ENCODE results near the gene MEGF6. TPM values are rescaled to one million over a fixed set of nuclear protein-coding genes. Genes with fewer than 3 reads are reported as not detected.

MEGF6 gene
- polyA plus RNA-seq, 3 donors: 6.4 to 8.1 (median 7.0) TPM

- no peak for DNase-seq (ENCODE audit: low read depth in 3 of 3, low spot score in 2 of 3)
Observed at GRCh38 chr1:3465091-3465934, 146.0 kb downstream of the MEGF6 start.

GRCh38 chr1:3464649-3465025 is 146.7 kb downstream of the MEGF6 start:
- no peak for DNase-seq (ENCODE audit: low read depth in 3 of 3, low spot score in 2 of 3)

DNA sequence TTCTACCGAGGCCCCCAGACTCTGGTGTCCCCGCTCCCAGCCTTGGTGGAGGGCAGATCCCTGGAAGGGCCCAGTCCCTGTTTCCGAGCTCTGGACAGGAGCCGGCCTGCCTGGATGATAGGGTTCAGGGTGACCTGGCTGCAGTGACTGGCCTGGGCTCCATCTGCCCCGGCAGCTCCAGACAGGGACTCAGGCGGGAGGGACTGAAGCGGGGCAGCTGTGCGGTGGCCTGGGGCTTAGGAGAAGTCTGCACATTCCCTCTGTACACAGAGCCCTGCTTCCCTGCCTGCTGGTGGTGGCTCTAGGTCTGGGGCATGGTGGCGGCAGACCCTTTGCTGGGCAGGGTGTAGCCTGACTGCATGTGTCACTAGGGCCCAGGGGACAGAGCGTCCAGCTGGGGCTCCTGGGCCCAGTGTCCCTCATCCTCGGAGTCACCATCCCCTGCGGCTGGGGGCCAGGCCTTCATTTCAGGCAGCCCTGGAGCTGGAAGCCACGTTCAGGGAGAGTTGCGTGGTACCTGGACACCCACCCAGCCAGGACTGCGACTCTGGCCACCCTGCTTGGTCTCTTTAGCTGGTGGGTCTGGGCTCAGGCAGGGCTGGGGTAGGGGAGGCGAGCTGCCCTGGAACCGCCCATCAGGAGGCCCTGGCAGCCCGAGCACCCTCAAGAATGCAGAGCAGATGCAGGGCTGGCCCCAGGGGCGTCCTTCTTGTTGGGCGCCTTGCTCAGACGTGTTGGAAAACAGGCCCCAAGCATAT is 147.2 kb downstream of the MEGF6 start:
- no peak for DNase-seq (ENCODE audit: low read depth in 3 of 3, low spot score in 2 of 3)

DNA sequence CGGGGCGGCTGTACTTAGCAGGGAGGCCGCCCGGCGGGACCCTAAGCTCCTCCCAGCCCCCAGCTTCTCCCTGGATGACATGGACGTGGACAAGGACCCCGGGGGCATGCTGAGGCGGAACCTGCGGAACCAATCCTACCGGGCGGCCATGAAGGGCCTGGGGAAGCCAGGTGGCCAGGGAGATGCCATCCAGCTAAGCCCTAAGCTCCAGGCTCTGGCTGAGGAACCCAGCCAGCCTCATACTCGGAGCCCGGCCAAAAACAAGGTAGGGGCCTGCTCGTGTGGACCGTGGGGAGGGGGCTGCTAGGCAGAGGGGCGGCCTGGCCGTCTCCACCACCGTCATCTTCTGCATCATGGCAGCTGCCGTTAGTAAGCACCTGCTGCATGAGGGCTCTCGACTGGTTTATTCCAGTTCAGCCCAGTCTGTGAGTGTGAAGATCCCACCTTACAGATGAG is 147.9 kb downstream of the MEGF6 start:
- no peak for DNase-seq (ENCODE audit: low read depth in 3 of 3, low spot score in 2 of 3)

GRCh38 chr1:3463013-3463385 is 148.3 kb downstream of the MEGF6 start:
- DNase-seq (ENCODE audit: low read depth in 3 of 3, low spot score in 2 of 3): no peak

- DNase-seq (ENCODE audit: low read depth in 3 of 3, low spot score in 2 of 3): no peak
Observed at GRCh38 chr1:3462356-3463012, 148.8 kb downstream of the MEGF6 start.

DNA sequence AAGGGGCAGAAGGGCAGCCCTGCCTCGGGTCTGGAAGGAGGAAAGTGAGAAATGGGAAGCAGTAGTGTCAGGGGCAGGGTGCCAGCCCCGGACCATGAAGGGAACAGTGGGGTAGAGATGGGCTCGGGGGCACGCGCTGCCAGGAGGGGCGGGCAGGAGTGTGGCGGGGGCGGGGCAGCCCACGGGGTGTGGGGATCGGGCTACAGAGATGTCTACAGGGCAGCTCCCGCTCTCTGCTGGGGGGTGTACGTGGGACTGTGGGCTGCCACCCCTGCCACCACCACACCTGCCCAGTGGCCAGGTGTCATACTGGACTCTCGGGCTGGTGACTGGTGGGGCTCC is 149.4 kb downstream of the MEGF6 start:
- DNase-seq (ENCODE audit: low read depth in 3 of 3, low spot score in 2 of 3): no peak

DNA sequence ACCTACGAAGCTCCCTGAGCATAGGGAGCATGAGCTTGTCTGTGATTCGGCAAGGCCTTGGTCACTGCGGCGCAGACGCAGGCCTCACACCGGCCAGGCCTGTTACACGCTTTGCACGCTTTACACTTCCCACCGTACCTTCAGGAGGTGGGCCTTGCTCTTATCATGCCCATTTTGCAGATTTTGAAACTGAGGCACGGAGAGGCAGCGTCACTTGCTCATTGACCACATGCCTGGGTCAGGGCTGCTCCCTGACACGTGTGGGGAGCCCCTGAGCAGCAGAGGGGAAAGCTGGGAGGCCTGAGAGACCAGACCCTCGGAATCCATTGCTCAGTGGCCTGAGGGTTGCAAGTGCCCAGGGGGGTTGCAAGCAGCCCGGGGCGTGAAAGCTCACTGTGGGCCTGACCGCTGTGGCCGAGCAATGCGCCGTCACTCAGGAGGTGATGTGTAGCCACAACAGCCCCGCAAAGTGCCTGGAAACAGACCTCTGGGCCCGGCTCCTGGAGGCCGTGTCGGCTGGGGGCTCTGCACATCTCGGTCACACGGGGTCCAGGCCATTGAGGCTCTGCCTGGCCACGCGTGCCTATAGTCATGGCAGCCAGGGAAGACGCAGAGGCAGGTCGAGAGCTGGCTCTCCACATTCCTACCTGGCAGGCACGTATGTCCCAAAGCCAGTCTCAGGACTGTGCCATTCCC is 149.9 kb downstream of the MEGF6 start:
- DNase-seq (ENCODE audit: low read depth in 3 of 3, low spot score in 2 of 3): no peak

- no peak for DNase-seq (ENCODE audit: low read depth in 3 of 3, low spot score in 2 of 3)
Observed at GRCh38 chr1:3460672-3461131, 150.6 kb downstream of the MEGF6 start.

GRCh38 chr1:3459940-3460671 is 151.2 kb downstream of the MEGF6 start:
- DNase-seq (ENCODE audit: low read depth in 3 of 3, low spot score in 2 of 3): no peak

DNA sequence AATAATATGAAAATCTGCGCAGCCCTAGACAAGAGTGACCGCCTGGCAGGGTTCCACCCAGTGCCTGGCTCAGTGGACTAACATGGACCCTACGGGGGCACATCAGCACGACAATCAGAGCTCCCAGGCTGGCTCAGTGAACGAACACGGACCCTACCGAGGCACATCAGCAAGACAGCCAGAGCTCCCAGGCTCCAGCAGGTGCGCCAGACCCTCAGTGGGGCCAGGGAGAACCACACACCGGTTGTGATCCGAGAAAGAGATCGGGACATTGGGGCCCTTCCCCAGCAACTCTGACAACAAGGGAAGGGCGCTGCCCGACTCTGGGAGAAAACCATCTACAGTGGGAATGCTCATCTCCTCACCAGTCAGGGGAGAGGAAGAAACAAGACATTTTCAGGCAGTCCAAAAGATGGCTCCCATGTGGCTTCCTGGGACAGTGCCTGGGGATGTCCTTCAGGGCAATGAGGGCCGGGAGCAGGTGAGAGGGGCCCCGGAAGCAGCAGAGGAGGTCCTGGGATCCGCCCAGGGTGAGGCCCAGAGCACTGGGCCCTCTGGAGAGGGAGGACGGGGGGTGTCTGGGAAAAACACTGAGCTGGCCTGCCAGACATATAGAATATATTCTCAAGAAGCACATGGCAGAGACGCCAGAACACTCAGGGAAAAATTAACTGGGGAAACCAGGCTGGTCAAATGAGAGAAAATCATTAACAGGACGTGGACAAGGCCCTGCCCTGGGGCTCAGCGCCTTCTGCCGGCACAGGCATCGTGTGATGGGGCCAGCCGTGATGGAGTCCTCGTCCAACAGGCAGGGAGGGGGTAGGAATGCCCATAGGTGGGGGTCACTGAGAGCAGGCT is 152.0 kb downstream of the MEGF6 start:
- DNase-seq (ENCODE audit: low read depth in 3 of 3, low spot score in 2 of 3): no peak

DNA sequence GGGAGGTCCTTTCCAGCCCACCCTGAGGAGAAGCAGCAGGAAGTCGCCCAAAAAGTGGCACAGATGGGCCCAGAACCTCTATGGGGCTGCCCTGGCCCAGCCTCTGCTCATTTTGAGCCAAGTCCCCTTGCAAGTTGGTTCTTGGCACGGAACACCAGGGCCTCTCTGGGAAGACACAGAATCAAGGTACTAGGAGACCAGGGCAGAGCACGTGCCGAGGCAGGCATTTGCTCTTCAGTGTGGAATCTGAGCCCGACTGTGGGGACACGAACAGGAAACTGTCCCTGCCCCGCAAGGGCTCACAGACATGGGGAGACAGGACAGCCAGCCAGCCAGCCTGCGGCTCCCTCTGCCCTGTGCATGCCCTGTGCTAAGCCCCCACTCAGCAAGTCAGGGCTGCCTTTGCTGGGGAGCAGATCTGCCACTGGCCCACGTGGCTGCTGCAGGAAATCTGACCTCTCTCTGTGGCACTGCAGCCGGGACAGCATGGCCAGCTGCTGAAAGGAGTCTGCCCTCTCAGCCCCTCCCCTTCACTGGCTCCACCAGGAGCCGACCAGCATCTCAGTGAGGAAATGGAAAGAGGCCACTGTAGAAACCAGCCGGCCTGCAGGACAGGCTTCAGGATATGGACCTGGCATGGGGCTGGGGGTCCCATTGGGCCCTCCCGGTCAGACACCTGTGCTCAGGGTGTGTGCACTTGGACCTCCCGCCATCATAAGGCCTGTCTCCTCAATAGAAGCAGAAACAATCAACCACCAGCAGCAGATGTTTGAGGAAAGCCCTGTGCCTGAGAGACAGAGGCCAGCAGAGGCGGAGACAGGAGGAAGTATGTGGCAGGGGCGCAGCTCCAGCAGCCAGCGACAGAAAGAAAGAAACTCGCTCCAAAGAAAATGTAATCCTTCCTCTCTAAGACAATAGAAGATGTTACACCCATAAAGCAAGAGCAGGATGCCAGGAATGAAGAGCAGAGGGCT is 153.1 kb downstream of the MEGF6 start:
- DNase-seq (ENCODE audit: low read depth in 3 of 3, low spot score in 2 of 3): no peak

DNA sequence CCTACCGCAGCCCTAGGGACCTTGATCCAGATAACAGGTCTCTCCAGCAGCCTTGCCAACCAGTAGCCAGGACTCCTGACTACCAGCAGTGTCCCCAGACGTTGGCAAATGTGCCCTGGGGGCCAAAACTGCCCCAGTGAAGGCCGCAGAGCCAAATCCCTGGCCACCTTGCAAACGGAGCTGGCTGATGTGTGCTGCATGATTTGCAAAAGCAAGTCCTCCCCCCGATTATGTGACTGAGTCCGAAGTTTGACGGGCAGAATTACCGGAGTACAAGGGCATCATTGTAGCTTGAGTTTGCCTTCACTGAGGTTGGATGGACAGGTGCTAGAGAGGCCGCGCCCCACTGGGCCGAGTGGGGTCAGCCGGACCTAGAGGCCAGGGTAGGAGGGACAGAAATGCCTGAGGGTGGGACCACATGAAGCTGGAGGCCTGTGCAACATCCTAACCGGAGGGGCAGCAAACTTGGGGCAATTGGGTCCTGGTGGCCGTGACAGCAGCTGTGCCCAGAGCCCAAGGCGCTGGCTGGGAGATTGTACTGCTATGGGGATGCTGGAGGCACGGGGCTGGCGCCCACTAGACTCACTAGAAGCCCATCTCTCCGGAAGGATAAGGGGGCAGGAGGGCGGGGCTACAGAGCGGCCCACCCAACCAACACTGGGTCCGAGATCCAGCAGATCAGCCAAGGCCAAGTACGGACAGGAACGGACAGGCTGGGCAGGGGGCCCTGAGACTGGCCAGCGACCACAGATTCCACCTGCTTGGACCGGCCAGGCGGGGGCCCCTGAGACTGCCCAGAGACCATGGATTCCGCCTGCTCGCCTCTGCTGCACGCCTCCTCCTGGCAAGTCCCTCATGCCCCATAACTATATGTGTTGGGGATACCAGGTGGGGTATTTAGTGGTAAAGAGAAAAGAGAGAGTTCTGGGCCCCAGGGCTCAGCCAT is 154.1 kb downstream of the MEGF6 start:
- no peak for DNase-seq (ENCODE audit: low read depth in 3 of 3, low spot score in 2 of 3)

DNA sequence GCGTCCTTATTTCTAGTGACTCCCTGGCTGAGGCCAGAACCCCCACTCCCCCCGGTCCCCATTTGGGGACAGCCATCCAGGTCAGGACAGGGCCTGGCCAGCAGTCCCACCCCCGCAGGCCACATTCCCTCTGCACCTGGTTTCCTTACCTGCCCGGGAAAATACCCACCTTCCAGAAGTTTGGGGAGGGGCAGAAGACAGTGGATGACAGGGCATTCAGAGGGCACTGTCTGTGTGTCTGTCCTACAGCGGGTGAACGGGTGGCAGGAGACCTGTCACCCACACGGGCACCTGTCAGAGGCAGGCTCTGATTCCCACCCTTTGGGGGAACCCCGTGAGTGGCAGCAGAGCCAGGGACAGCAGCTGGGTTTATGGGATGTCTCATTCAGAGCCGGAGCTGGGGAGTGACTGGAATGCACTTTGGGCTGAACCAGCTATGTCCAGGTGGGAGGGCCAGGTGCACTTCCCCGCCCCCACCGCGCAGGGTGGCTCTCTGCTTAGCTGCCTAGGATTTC is 154.8 kb downstream of the MEGF6 start:
- no peak for DNase-seq (ENCODE audit: low read depth in 3 of 3, low spot score in 2 of 3)

DNA sequence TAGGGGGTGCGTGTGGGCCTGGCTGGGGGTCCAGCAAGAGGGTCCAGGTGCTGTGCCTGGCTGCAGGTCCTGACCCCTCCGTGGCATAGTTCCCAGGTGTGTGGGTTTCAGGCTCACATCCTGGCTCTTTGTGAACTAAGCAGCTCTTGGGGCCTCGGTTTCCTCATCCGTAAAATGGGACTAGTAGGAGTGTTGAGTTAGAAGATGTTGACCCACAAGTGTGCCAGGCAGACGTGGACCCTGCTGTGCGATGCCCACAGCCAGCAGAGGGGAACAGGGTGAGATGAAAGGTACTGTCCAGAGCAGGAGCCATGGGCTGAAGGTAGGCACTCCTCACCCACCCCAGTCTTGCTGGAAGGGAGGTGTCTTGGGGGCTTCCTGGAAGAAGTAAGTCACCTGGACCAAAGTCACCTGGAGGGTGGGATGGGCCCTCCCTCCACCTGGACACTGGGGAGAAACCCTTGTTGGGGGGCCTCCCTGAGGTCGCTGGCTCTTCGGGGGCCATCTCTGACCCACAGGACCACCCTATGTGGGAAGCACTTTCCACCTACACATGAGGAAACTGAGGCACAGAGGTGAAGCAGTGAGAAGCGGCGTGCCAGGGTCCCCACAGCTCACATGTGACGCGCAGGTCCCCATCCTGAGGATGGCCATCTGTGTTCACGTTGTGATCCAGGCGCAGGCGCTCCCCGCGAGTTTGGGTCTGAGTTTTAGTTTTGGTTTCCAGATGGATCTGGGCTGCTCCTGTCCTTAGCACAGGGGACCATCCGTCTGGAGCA is 155.4 kb downstream of the MEGF6 start:
- DNase-seq (ENCODE audit: low read depth in 3 of 3, low spot score in 2 of 3): no peak
